ENCODE data around the gene ROBO1.

- TF ChIP-seq POLR2A (IDR thresholded peaks at IDR 0.05) (no peak), CTCF (IDR thresholded peaks at IDR 0.05) (no peak)
These were observed 1069.4 kb downstream of the ROBO1 start for GRCh38 chr3:78698431-78698830.
